ENCODE data around the gene TMEM9. TPM values are rescaled to one million over a fixed set of nuclear protein-coding genes. Genes with fewer than 3 reads are reported as not detected.

TMEM9 gene
- polyA plus RNA-seq, 3 donors, result 33.8 to 43.7 (median 36.4) TPM

DNA sequence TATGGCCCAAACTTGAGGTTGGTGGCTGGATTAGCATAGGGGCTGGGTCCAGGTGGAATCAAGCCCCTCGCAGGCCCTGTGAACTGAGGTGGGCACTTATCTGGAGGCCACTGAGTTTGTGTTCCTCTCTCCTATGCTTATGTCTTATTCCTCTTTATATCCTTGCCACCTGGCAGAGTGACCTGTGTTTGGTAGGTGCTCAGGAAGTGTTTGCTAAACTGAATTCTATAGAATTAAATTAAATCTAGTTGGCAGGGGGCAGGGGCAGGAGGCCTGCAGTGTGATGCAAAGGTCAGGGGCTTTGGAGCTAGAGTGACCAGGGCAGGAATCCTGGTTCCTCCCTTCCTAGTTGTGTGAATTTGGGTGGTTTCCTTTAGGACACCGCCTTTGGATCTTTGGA is 1.1 kb upstream of the TMEM9 start:
- 85 to 94% (median 87%) methylated on average over 2 of the region's 2 CpGs for WGBS, 3 donors
- no peak overlapping the region for H3K27ac ChIP-seq (ENCODE audit: low read depth, low read length)

DNA sequence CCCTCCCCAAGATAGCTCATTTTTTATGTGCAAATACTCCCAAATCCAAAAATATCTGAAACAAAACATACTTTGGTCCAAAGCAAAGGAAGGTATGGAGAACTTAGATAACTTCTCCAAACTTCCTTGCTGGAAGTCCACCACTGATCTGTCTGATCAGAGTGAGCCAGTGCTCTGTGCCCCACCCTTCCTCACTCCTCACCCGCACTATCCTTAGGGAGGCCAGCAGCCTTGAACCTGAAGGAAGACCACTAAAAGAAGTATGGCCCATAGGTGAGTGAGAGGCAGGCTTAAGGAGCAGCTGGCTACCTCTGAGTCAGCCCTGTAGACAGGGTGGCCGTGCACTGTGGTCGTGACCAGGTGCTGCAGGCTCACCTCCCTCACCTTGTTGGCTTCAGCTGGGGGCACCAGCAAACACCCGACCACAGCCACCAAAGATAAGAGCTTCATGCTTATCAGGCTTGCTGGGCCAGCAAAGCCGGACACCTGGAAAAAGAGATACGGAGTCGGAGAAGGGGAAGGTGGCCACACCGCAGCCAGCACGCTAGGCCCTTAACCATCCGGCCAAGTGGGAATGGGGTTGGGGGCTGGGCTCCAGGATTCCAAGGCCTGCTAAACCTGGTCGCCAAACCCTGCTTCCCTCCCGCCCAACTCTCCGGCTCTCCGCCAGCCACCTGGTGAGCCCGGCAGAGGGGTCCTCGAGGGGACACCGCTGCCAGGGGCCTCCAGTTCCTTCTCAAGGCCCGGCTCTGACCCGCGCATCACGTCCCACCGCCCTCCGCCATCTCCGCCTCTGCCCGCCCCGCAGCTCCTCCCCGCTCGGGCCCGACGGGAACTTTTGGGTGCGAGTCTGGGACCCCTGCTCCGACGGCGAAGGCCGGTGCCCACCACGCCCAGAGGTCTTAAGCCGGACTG is 543 bp downstream of the TMEM9 start:
- WGBS, 3 donors, result 1 to 4% (median 3%) methylated on average over 34 to 37 of the region's 37 CpGs
- no peak overlapping the region for H3K27ac ChIP-seq (ENCODE audit: low read depth, low read length)

DNA sequence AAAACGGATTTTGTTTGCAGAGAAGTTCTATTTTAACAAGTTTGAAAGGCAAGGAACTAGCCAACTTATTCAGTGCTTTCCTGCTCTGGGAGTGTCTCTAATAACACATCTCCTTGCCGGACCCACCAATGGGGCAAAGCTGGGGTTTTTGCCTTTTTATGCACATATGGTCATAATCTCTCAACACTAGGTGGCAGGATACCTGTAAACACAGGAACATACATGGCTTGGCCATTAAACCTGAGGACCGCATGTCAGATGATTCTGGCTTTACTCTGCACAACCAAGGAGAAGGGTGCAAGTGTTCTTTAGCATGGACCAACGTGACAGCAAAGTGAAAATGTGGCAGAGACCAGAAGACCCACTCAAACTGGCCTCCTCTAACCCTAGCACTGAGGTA is 4.9 kb downstream of the TMEM9 start:
- 56 to 90% (median 86%) methylated on average over 4 of the region's 4 CpGs for WGBS, 3 donors
- H3K27ac ChIP-seq (ENCODE audit: low read depth, low read length), result no peak overlapping the region

DNA sequence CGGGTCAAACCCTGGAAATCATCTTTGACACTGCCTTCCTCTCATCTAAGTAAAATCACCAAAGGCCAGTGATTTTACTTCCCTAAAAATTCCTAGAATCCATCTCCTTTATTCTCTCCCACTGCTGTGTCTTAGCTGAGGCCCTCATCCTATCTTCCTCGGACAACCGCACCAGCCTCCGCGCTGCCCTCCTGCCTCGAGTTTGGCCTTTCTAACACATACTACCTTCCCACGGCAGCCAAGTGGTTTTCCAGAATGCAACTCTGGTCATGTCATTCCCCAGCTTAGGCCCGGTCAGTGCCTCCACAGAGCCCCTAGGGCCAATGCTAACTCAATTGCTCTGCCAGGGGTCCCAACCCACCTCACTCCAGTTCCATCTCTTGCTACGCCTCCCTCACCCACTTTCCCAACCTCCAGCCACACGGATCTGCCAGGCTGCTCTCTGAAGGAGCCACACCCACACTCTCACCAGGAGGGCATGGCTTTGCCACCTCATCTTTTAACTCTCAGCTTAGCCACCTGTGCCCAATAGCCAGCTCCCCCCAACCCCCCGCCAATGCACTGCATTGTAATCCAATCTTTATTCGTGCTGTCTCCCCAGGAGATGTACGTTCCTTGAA is 6.8 kb downstream of the TMEM9 start:
- no peak overlapping the region for H3K27ac ChIP-seq (ENCODE audit: low read depth, low read length)
- WGBS, 3 donors, result 82 to 93% (median 88%) methylated on average over 13 of the region's 13 CpGs

DNA sequence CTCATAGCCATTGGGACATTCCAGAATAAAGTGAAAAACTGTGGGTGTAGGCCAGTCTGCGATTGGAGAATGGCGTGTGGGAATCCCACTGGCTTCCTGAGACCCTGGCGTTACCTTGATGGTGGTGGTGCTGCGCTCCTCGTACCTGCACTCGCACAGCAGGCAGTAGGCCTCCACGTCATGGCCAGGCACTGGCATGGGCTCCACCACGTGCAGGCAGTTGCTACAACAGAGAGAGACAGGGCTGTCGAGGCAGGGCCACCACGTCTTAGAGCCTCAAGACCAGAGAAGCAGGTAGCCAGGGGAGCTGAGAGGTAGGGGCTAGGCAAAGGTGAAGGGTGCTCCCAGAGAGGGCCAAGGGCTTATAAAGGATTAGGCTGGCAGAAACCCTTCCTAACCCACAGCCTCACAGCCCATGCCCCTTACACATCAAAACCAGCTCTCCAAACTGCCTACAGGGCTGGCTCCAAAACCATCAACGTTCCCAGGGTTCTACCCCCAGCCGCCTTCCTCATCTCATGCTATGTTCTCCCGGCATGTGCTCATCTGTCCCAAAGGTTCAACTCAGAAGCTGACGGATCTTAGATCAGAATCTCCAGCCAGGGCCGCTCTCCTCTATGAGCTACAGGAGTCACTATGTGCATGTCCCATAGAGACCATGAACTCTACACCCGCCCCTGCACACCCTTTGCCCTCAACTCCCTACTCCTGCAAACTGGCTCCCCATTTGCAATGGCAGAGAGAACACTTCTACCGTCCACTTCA is 7.5 kb downstream of the TMEM9 start:
- 87 to 92% (median 88%) methylated on average over 17 of the region's 17 CpGs for WGBS, 3 donors

DNA sequence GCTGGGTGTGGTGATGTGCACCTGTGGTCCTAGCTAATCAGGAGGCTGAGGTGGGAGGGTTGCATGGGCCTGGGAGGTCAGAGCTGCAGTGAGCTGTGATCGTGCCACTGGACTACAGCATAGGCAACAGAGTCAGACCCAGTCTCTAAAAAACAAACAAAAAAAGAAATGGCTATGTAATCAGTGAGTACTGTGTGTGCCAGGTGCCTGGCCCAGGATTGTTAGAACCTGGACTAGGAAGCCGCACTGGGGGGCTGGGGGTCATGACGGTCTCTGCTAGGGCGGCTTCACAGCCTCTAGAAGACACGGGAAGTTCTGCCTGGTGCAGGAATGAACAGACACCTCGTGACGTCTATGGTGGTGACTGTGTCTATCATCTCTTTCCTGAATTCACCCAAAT is 8.5 kb downstream of the TMEM9 start:
- WGBS, 3 donors, result 85 to 94% (median 94%) methylated on average over 7 of the region's 7 CpGs
- H3K27ac ChIP-seq (ENCODE audit: low read depth, low read length), result no peak overlapping the region

More for the DNA sequence above, 7.5 kb downstream of the TMEM9 start:
- H3K27ac ChIP-seq (ENCODE audit: low read depth, low read length), result no peak overlapping the region

DNA sequence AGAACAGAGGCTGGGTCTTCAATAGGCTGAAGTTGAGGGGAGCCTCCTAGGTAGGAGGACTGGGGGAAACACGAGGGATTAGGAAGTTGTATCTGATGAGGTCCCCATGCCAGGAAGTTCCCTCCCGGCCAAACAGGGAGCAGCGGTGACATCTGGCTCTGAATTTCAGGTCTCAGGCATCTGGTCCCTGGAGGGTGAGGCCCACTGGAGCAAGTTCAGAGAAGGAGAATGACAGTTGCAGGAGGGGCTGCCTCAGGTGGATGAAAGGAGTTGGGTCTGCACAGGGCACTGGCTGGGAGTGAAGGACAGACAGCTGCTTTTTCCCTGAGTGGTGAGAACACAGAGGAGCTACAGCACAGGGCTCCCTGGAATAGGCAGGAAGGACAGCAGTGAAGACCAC is 9.1 kb downstream of the TMEM9 start:
- WGBS, 3 donors, result 82 to 89% (median 86%) methylated on average over 3 of the region's 3 CpGs
- H3K27ac ChIP-seq (ENCODE audit: low read depth, low read length), result no peak overlapping the region

DNA sequence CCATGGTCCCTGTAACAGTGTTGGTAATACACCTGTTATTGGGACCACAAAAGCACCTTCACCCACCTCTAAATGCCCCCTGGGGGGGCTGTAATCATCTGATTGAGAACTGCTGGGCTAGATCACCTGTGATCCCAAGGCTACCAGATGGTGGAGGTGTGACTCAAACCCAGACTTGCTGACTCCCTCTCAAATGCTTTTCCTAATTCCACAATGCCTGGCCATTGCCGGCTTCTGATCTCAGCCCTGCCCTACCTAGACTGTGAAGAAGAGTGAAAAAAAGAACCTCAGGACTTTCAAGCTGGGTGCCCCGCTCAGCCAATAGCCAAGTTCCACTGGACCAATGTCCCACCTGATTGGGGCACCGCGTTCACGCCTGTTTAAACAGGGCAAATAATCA is 9.6 kb downstream of the TMEM9 start:
- no peak overlapping the region for H3K27ac ChIP-seq (ENCODE audit: low read depth, low read length)
- WGBS, 3 donors, result 65 to 87% (median 77%) methylated on average over 5 of the region's 5 CpGs

DNA sequence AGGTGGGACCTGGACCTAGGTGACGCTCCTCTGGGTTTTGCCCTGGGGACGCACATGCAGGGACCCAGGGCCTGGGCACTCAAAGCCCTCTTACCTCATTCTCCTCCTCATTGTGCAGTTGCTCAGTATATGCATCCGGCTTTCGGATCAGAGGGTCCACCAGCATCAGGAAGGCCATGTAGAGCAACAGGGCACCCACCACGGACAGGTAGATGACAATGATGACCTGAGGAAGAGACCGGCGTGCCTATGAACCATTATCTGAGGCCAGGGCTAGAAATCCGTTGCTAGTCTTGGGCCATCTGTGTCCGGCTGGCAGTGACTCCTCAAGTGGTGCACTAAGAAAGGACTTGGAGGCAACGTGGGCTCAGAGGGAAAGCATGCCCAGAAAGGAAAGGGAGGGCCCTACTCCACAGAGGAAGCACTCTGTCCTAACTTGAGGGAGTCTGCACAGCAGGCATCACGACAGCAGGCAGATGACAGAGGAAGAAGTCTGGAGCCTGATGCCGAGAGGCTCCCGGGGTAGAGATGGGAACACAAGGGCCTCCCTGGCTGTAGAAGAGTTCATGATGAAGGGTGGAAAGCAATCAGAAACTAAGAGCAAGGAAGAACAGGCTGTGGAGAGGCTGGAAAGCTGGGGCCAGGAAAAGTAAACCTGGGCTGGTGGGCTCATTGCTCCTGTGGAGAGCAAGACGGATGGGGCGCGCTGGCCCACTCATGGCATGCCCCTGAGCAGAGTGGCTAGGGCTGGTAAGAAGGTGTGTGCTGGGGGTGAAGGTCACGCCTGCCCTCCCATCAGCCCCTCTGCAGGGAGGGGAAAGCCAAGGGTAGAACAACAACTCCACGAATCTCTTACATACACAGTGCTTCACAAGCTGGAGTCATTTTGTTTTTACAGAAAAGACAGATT is 10.3 kb downstream of the TMEM9 start:
- WGBS, 3 donors, result 87 to 91% (median 90%) methylated on average over 18 of the region's 18 CpGs
- H3K27ac ChIP-seq (ENCODE audit: low read depth, low read length), result no peak overlapping the region

DNA sequence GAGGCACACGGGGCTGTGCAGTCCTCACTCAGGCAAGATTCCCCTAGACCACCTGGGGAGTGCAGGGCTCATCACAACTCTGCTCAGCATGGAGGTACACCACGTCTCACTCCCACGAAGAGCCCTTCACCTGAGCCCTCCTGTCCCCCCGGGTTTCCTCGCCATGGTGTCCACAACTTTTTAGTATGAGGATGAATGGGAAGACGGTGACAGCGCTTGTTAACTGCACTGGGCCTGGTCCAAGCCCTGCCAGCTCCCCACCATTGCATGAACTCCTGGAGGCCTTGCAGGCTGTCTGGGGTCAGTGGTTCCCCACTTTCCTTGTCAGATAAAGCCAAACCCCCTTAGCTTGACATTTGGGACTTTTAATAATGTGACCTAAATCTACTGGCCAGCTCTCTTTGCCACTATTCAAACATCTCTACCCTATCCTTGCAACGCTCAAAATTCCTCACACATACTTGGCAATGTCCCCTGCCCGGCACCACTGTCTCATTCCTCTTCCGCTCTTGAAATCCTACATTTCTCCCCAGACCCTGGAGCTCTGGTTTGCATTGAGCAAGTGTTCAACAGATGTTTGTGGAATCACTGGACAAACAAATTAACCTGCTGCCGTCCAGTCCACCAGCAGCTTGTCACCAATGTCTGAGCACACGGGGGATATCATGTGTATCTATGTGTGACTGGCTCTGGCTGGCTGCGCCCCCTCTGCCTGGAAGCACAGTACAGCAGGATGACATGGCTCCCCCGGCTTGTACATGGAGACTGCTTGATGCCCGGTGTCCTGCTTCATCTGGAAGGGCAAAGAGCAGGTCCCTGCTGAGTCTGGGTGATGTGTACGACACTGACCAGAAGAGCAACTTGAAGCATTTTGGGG is 11.2 kb downstream of the TMEM9 start:
- no peak overlapping the region for H3K27ac ChIP-seq (ENCODE audit: low read depth, low read length)
- 84 to 90% (median 85%) methylated on average over 16 of the region's 16 CpGs for WGBS, 3 donors

DNA sequence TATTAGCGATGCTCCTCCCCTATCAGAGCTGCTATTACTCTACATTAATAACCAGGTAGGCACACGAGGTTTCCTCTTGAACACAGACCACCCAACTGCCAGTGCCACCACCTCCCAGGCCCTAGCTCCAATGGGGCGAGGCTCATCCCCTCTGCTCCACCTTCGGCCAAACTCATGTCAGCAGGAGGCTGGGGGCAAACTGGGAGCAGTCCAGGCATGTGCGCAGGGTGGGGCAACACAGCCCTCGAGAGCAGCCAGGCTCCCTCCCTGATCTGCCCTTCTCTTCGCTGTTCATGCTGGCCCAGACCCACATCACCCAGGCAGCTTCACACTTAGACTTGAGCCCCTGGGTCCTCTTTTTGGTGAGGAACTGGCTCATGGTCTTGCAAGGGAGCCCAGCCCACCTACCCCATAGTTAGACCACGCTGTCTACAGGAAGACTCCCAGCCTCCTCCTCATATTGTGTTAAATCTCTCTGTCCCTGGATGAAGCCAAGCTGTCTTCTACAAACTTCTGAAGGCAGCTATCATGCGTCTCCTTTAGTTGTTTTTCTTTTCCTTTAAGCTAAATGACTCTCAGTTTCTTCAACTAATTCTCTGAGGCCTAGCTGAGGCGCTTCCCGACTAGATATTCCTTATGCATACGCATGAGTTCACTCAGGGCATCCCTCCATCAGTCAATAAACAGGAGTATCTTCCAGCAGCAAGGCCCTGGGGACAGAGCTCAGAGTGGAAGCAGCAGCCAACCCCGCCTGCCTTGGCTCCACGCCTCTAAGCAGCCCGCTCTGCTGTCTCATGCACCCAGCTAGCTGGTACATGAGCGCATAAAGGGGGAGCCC is 12.0 kb downstream of the TMEM9 start:
- WGBS, 3 donors, result 76 to 88% (median 80%) methylated on average over 16 of the region's 16 CpGs
- H3K27ac ChIP-seq (ENCODE audit: low read depth, low read length), result no peak overlapping the region

DNA sequence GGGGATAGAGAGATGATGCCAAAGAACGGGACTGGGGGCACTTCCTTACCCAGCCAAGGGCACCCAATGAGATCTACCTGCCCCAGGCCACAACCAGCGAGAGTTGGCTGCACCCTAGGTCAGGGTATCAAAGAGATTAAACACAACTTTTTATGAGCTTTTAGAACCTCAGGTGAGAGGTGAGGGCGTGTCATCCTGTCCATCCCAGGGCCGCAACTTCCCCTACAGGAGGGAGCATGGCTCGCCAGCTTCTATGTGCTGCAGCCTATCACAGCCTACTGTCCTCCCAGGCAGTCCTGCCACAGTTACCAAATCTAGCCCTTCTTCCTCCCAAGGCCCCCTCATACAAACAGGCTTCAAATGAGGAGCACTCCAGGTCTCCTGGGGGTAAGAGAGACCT is 12.9 kb downstream of the TMEM9 start:
- WGBS, 3 donors, result 91 to 95% (median 94%) methylated on average over 5 of the region's 5 CpGs

DNA sequence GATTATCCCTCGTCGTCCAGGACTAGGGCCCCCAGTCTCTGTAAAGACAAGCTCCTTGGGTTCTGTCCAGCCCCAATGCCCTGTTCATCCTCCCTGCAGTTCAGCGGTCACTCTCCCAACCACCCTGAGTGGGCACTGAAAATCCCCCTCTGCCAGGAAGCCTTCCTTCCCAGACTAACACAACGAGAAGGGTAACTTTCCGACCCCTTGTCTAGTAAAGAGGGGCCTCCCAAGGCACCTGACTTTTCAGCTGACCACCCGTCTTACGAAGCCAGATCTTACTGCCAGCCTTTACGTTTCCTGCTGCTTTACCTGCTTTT is 13.4 kb downstream of the TMEM9 start:
- WGBS, 3 donors, result 94 to 95% (median 95%) methylated on average over 8 of the region's 8 CpGs
- H3K27ac ChIP-seq (ENCODE audit: low read depth, low read length), result no peak overlapping the region

More for the DNA sequence above, 12.9 kb downstream of the TMEM9 start:
- no peak overlapping the region for H3K27ac ChIP-seq (ENCODE audit: low read depth, low read length)

DNA sequence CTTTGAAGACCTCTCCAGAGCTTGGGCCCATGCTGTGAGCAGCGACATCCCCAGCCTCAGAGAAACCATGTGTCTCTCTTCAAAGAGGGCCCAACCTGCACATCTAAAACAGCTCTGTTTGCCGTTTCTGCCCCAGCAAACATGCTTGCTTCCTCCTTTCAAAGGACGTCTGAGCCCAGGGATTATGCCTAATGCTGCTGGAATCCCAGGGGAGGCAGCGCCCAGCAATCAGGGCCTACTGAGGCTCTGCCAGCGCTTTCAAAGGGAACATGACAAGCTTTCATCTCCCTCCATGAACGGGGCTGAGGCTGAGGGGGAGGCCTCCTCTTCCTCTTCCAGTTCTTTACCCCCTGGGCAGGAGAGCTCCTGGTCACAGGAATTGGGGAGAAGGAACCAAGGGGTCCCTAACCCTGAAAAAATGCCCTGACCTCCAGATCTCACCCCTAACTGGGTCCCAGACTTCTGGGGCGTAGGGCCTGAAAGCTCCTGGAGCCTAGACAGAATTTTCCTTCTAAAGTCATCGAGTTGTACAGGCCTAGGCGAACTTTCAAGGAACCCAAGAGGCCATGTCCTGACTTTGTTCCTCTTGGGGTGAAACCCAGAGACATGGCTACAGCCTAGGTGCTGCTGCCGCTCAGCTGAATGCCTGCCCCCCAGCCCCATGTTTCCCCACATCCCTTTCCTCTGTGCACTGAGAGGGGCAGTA is 13.9 kb downstream of the TMEM9 start:
- 82 to 88% (median 85%) methylated on average over 10 of the region's 10 CpGs for WGBS, 3 donors
- no peak overlapping the region for H3K27ac ChIP-seq (ENCODE audit: low read depth, low read length)

DNA sequence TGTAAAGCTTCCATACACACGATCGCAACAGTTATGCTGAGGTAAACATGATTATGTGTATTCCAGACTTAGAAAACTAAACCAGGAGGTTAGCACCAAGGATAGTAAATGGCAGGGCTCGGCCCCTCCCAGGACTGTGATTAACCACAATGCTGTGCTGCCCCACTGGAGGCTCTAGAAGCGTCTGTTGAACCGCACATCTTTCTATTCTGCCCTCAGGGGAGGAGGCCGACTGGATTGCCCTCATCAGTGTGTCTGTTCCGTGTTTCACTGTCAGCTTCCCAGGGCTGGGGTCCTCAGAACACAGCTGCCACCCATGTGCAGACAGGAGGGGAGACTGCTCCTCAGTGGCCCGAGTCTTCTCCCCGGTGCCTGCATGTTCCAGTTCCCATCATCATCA is 14.5 kb downstream of the TMEM9 start:
- no peak overlapping the region for H3K27ac ChIP-seq (ENCODE audit: low read depth, low read length)
- 89 to 95% (median 93%) methylated on average over 9 of the region's 9 CpGs for WGBS, 3 donors

DNA sequence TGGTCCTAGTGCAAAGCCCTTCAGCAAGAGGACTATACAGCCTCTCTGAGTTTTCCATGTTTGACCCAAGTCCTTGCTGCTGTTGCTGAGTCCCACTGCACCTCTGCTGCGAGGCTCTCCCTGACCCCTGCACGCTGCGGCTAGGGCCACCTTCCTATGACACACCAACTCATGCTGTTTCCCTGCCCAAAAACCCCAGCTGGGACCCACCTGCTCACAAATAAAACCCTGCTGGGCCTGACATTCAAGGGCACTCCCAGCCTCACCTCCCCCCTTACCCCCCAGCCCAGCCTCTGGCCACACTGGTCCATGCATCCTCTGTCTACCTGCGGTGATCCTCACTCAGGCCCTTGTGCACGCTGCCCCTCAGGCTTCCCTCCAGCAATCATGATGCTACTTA is 15.0 kb downstream of the TMEM9 start:
- WGBS, 3 donors, result 97 to 99% (median 99%) methylated on average over 5 of the region's 5 CpGs
- no peak overlapping the region for H3K27ac ChIP-seq (ENCODE audit: low read depth, low read length)
